Measurements from ENCODE around the gene DUOX1.
A peak's percentile ranks its signal among the peaks of the same experiment; 100 is the strongest.

DUOX1 gene

GRCh38 chr15:45089712-45090373, 40.0 kb upstream of the DUOX1 start:
- DNase-seq (ENCODE audit: low read depth): no peak
- no peak overlapping the region for H3K4me3 ChIP-seq (ENCODE audit: low read length)
- no peak for TF ChIP-seq CTCF (IDR thresholded peaks at IDR 0.05; ENCODE audit: insufficient read depth, low read depth, low read length, missing control alignments)

- TF ChIP-seq CTCF (IDR thresholded peaks at IDR 0.05; ENCODE audit: insufficient read depth, low read depth, low read length, missing control alignments): no peak
- DNase-seq (ENCODE audit: low read depth): peak; percentile 66
- H3K4me3 ChIP-seq (ENCODE audit: low read length): no peak overlapping the region
Observed at GRCh38 chr15:45091161-45091560, 38.6 kb upstream of the DUOX1 start.

GRCh38 chr15:45091576-45091975, 38.2 kb upstream of the DUOX1 start:
- TF ChIP-seq CTCF (IDR thresholded peaks at IDR 0.05; ENCODE audit: insufficient read depth, low read depth, low read length, missing control alignments): no peak
- DNase-seq (ENCODE audit: low read depth): no peak
- no peak overlapping the region for H3K4me3 ChIP-seq (ENCODE audit: low read length)

GRCh38 chr15:45093013-45093412, 36.8 kb upstream of the DUOX1 start:
- no peak for TF ChIP-seq CTCF (IDR thresholded peaks at IDR 0.05; ENCODE audit: insufficient read depth, low read depth, low read length, missing control alignments)
- DNase-seq (ENCODE audit: low read depth): no peak
- H3K4me3 ChIP-seq (ENCODE audit: low read length): no peak overlapping the region

- DNase-seq (ENCODE audit: low read depth): no peak
- no peak for TF ChIP-seq CTCF (IDR thresholded peaks at IDR 0.05; ENCODE audit: insufficient read depth, low read depth, low read length, missing control alignments)
Observed at GRCh38 chr15:45093622-45094357, 36.0 kb upstream of the DUOX1 start.

GRCh38 chr15:45094358-45094730, 35.5 kb upstream of the DUOX1 start:
- H3K4me3 ChIP-seq (ENCODE audit: low read length): no peak overlapping the region
- no peak for TF ChIP-seq CTCF (IDR thresholded peaks at IDR 0.05; ENCODE audit: insufficient read depth, low read depth, low read length, missing control alignments)
- no peak for DNase-seq (ENCODE audit: low read depth)

More at GRCh38 chr15:45093622-45094357, 36.0 kb upstream of the DUOX1 start:
- H3K4me3 ChIP-seq (ENCODE audit: low read length): no peak overlapping the region

Measured in epithelial cell of esophagus (primary cell).